Measurements from ENCODE around the gene UAP1L1. TPM values are rescaled to one million over a fixed set of nuclear protein-coding genes. Genes with fewer than 3 reads are reported as not detected.

The UAP1L1 gene
- total and polyA plus RNA-seq, 9 of the 15 experiments (the other 6 are each of a cell fraction or from before 2014, with no cell fraction given) = 0.20 to 8.6 (median 3.7) TPM

DNA sequence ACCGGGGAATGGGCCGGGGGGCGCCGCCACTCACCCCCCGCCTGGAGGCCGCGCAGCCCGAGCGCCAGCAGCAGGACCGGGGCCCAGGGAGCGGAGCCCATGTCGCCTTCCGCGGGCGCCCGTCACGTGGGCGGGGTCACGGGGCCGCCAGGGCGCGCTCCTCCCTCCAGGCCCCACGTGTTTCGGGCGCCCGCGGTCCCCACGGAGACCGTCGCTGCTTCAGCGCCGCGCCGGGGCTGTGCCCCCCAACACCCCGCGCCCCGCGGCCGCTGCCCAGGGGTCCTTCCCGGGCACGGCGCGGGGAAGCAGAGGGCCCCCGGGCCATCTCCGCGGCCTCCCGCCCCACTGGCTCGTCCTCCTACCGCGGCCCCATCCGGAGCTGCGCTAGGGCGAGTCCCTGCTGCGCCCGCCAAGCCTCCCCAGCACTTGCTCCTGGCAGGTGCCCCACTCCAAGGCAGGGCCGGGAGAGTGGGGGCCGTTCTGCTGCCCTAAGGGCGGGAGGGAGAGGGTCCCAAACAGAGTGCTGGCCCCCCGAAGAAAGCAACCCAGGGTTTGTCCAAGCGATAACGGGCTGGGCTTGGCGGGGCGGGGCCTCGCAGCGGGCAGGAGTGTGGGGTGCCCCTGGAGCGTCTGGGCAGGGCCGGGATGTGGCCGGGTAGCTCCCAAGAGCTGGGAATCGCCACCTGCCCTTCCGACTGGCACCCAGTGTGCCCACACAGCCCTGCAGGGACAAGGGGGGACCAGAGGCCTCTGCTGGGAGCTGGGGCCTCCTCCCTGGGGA is 37.5 kb downstream of the UAP1L1 start, which contains the start of gene DPP7 (continued):
- TF ChIP-seq RBM25 (IDR thresholded peaks at IDR 0.05; ENCODE audit: low read depth, low read length, severe bottlenecking) (no peak), ZNF699 (CRISPR knock-in tag; IDR thresholded peaks at IDR 0.05; ENCODE audit: insufficient replicate concordance) (no peak), DDX20 (tag; IDR thresholded peaks at IDR 0.05; ENCODE audit: low read depth) (no peak), FOSL1 (tag; conservative IDR thresholded peaks at IDR 0.05) (no peak), BCL6 (CRISPR knock-in tag; IDR thresholded peaks at IDR 0.05) (no peak), SAP30 (IDR thresholded peaks at IDR 0.05; ENCODE audit: borderline replicate concordance, insufficient read depth, low read depth, low read length, poor library complexity, severe bottlenecking) (peak; percentile 84), MTA3 (IDR thresholded peaks at IDR 0.05; ENCODE audit: borderline replicate concordance) (peak; percentile 76), BCOR (IDR thresholded peaks at IDR 0.05) (no peak), SMARCE1 (IDR thresholded peaks at IDR 0.05) (no peak), ATF1 (CRISPR knock-in tag; IDR thresholded peaks at IDR 0.05) (no peak), ATF1 (tag; IDR thresholded peaks at IDR 0.05) (peak; percentile 53), TCF7 (IDR thresholded peaks at IDR 0.05; ENCODE audit: borderline replicate concordance) (no peak), SNIP1 (IDR thresholded peaks at IDR 0.05; ENCODE audit: low read depth) (no peak), EHMT2 (IDR thresholded peaks at IDR 0.05) (no peak), ZSCAN29 (IDR thresholded peaks at IDR 0.05) (no peak), CHCHD3 (CRISPR knock-in tag; IDR thresholded peaks at IDR 0.05) (no peak)
- TF ChIP-seq, protein P1, sequence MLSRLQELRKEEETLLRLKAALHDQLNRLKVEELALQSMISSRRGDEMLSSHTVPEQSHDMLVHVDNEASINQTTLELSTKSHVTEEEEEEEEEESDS (CRISPR knock-in tag; IDR thresholded peaks at IDR 0.05) = no peak
- TF ChIP-seq, protein P2, sequence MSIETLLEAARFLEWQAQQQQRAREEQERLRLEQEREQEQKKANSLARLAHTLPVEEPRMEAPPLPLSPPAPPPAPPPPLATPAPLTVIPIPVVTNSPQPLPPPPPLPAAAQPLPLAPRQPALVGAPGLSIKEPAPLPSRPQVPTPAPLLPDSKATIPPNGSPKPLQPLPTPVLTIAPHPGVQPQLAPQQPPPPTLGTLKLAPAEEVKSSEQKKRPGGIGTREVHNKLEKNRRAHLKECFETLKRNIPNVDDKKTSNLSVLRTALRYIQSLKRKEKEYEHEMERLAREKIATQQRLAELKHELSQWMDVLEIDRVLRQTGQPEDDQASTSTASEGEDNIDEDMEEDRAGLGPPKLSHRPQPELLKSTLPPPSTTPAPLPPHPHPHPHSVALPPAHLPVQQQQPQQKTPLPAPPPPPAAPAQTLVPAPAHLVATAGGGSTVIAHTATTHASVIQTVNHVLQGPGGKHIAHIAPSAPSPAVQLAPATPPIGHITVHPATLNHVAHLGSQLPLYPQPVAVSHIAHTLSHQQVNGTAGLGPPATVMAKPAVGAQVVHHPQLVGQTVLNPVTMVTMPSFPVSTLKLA (conservative IDR thresholded peaks at IDR 0.05) = peak; percentile 59 to 87; a peak in 3 of 4 replicates
- TF ChIP-seq, protein P3, sequence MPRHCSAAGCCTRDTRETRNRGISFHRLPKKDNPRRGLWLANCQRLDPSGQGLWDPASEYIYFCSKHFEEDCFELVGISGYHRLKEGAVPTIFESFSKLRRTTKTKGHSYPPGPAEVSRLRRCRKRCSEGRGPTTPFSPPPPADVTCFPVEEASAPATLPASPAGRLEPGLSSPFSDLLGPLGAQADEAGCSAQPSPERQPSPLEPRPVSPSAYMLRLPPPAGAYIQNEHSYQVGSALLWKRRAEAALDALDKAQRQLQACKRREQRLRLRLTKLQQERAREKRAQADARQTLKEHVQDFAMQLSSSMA (CRISPR knock-in tag; IDR thresholded peaks at IDR 0.05) = no peak
- TF ChIP-seq, protein P4, sequence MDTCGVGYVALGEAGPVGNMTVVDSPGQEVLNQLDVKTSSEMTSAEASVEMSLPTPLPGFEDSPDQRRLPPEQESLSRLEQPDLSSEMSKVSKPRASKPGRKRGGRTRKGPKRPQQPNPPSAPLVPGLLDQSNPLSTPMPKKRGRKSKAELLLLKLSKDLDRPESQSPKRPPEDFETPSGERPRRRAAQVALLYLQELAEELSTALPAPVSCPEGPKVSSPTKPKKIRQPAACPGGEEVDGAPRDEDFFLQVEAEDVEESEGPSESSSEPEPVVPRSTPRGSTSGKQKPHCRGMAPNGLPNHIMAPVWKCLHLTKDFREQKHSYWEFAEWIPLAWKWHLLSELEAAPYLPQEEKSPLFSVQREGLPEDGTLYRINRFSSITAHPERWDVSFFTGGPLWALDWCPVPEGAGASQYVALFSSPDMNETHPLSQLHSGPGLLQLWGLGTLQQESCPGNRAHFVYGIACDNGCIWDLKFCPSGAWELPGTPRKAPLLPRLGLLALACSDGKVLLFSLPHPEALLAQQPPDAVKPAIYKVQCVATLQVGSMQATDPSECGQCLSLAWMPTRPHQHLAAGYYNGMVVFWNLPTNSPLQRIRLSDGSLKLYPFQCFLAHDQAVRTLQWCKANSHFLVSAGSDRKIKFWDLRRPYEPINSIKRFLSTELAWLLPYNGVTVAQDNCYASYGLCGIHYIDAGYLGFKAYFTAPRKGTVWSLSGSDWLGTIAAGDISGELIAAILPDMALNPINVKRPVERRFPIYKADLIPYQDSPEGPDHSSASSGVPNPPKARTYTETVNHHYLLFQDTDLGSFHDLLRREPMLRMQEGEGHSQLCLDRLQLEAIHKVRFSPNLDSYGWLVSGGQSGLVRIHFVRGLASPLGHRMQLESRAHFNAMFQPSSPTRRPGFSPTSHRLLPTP (IDR thresholded peaks at IDR 0.05; ENCODE audit: borderline replicate concordance, extremely low read depth, insufficient read length) = no peak
- TF ChIP-seq, protein P5, sequence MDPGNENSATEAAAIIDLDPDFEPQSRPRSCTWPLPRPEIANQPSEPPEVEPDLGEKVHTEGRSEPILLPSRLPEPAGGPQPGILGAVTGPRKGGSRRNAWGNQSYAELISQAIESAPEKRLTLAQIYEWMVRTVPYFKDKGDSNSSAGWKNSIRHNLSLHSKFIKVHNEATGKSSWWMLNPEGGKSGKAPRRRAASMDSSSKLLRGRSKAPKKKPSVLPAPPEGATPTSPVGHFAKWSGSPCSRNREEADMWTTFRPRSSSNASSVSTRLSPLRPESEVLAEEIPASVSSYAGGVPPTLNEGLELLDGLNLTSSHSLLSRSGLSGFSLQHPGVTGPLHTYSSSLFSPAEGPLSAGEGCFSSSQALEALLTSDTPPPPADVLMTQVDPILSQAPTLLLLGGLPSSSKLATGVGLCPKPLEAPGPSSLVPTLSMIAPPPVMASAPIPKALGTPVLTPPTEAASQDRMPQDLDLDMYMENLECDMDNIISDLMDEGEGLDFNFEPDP (CRISPR knock-in tag; IDR thresholded peaks at IDR 0.05) = no peak
- TF ChIP-seq, protein P6, sequence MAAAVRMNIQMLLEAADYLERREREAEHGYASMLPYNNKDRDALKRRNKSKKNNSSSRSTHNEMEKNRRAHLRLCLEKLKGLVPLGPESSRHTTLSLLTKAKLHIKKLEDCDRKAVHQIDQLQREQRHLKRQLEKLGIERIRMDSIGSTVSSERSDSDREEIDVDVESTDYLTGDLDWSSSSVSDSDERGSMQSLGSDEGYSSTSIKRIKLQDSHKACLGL (CRISPR knock-in tag; IDR thresholded peaks at IDR 0.05; ENCODE audit: borderline replicate concordance, poor library complexity, severe bottlenecking) = peak; percentile 81

Measured in K562 (cell line).